Astrocyte (in vitro differentiated cells and primary cell): ENCODE data around the gene IQGAP1.

Experiments
- EZH2 ChIP-seq: IDR thresholded peaks from 2 replicates; pipeline ENCODE4 v1.6.1; 2012; ENCODE audit warnings: mild to moderate bottlenecking, low read length, inconsistent platforms; ENCODE audit not compliant: insufficient read depth
- TF ChIP-seq, protein P1 (sequence below): IDR thresholded peaks from 2 replicates; pipeline ENCODE4 v1.5.1; 2011; ENCODE audit warnings: low read depth, mild to moderate bottlenecking, inconsistent platforms, low read length, moderate library complexity; ENCODE audit not compliant: insufficient read depth

DNA sequence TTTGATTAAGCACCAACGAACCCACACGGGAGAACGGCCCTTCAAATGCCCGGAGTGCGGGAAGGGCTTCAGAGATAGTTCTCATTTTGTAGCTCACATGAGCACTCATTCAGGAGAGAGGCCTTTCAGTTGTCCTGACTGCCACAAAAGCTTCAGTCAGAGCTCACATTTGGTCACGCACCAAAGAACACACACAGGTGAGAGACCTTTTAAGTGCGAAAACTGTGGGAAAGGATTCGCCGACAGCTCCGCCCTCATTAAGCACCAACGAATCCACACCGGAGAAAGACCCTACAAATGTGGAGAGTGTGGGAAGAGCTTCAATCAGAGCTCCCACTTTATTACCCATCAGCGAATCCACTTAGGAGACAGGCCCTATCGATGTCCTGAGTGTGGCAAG lies 27.3 kb upstream of the IQGAP1 start:
- TF ChIP-seq, protein P1, sequence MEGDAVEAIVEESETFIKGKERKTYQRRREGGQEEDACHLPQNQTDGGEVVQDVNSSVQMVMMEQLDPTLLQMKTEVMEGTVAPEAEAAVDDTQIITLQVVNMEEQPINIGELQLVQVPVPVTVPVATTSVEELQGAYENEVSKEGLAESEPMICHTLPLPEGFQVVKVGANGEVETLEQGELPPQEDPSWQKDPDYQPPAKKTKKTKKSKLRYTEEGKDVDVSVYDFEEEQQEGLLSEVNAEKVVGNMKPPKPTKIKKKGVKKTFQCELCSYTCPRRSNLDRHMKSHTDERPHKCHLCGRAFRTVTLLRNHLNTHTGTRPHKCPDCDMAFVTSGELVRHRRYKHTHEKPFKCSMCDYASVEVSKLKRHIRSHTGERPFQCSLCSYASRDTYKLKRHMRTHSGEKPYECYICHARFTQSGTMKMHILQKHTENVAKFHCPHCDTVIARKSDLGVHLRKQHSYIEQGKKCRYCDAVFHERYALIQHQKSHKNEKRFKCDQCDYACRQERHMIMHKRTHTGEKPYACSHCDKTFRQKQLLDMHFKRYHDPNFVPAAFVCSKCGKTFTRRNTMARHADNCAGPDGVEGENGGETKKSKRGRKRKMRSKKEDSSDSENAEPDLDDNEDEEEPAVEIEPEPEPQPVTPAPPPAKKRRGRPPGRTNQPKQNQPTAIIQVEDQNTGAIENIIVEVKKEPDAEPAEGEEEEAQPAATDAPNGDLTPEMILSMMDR, result no peak
- no peak for TF ChIP-seq EZH2
